Gastroesophageal sphincter (tissue), 3 donors: ENCODE data around the gene EPHB3.

Experiments
- CTCF ChIP-seq, 4 experiments: fragments of 200-600 bp in 2 of 4; fragments of 450-650 bp in 2 of 4; sonication (generic) in 1 of 4; IDR thresholded peaks; one replicate each; pipeline ENCODE4 v1.5.1; 2017 to 2019; ENCODE audit warnings: antibody characterized with exemption in 4 of 4, mild to moderate bottlenecking in 2 of 4, moderate library complexity in 2 of 4
- POLR2A ChIP-seq, 2 donors: fragments of 450-650 bp; IDR thresholded peaks; one replicate each; pipeline ENCODE4 v1.6.1; 2017; ENCODE audit warnings: antibody characterized with exemption in 2 of 2, mild to moderate bottlenecking in 2 of 2, moderate library complexity in 1 of 2

- TF ChIP-seq POLR2A (IDR thresholded peaks at IDR 0.05): no peak
- no peak for TF ChIP-seq CTCF (IDR thresholded peaks at IDR 0.05)
Observed at GRCh38 chr3:184538666-184539431, 22.7 kb upstream of the EPHB3 start.
